PFSK-1 (cell line): ENCODE results near the gene NCOA3.

Experiments
- FOXP2 ChIP-seq: optimal IDR thresholded peaks from 2 replicates; pipeline ENCODE3; 2011; ENCODE audit warnings: borderline replicate concordance, control low read depth, inconsistent platforms; ENCODE audit not compliant: insufficient read depth; ENCODE audit errors: extremely low read length, extremely low read depth
- POLR2AphosphoS5 ChIP-seq: IDR thresholded peaks from 2 replicates; pipeline ENCODE4 v1.6.1; 2012; ENCODE audit warnings: low read depth, mild to moderate bottlenecking, control low read depth, low read length, moderate library complexity
- SIN3A ChIP-seq: IDR thresholded peaks from 2 replicates; pipeline ENCODE4 v1.6.1; 2012; ENCODE audit warnings: mild to moderate bottlenecking, low read length, moderate library complexity, borderline replicate concordance; ENCODE audit not compliant: insufficient read depth
- TAF1 ChIP-seq: IDR thresholded peaks from 2 replicates; pipeline ENCODE4 v1.6.1; 2012; ENCODE audit warnings: low read length, control low read depth, borderline replicate concordance; ENCODE audit not compliant: insufficient read depth
- TF ChIP-seq, protein P1 (sequence below), 2 experiments: IDR thresholded peaks; 2 replicates each; pipeline versions ENCODE4 v1.6.1 to v1.8.0; 2011 to 2012; ENCODE audit warnings: low read depth in 2 of 2, low read length in 2 of 2, control low read depth in 1 of 2, inconsistent platforms in 1 of 2, mild to moderate bottlenecking in 1 of 2, moderate library complexity in 1 of 2; ENCODE audit not compliant: insufficient read depth in 1 of 2

Gene NCOA3

DNA sequence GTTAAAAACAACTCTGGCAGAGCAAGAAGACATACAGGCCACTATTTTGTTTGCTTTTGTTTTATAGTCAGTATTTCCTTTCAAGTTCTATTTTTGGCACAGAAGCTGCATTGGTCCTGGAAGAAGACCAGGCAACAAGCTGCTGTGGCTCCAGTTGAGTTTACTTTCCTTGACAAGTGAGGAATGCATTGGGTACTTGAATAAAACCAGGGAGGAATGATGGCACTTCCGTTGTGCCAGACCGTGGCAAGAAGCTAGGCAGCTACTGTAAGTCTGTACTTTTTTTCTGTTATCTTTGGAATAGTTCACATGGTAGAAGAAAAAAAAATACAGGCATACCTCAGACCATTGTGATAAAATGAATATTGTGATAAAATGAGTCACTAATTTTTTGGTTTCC, 66.3 kb downstream of the NCOA3 start:
- TF ChIP-seq, protein P1, sequence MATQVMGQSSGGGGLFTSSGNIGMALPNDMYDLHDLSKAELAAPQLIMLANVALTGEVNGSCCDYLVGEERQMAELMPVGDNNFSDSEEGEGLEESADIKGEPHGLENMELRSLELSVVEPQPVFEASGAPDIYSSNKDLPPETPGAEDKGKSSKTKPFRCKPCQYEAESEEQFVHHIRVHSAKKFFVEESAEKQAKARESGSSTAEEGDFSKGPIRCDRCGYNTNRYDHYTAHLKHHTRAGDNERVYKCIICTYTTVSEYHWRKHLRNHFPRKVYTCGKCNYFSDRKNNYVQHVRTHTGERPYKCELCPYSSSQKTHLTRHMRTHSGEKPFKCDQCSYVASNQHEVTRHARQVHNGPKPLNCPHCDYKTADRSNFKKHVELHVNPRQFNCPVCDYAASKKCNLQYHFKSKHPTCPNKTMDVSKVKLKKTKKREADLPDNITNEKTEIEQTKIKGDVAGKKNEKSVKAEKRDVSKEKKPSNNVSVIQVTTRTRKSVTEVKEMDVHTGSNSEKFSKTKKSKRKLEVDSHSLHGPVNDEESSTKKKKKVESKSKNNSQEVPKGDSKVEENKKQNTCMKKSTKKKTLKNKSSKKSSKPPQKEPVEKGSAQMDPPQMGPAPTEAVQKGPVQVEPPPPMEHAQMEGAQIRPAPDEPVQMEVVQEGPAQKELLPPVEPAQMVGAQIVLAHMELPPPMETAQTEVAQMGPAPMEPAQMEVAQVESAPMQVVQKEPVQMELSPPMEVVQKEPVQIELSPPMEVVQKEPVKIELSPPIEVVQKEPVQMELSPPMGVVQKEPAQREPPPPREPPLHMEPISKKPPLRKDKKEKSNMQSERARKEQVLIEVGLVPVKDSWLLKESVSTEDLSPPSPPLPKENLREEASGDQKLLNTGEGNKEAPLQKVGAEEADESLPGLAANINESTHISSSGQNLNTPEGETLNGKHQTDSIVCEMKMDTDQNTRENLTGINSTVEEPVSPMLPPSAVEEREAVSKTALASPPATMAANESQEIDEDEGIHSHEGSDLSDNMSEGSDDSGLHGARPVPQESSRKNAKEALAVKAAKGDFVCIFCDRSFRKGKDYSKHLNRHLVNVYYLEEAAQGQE (IDR thresholded peaks at IDR 0.05; ENCODE audit: insufficient read depth in 1 of 2, low read depth in 2 of 2, low read length in 2 of 2): no peak
- TF ChIP-seq SIN3A (no peak), POLR2AphosphoS5 (no peak), TAF1 (no peak), FOXP2 (no peak)

DNA sequence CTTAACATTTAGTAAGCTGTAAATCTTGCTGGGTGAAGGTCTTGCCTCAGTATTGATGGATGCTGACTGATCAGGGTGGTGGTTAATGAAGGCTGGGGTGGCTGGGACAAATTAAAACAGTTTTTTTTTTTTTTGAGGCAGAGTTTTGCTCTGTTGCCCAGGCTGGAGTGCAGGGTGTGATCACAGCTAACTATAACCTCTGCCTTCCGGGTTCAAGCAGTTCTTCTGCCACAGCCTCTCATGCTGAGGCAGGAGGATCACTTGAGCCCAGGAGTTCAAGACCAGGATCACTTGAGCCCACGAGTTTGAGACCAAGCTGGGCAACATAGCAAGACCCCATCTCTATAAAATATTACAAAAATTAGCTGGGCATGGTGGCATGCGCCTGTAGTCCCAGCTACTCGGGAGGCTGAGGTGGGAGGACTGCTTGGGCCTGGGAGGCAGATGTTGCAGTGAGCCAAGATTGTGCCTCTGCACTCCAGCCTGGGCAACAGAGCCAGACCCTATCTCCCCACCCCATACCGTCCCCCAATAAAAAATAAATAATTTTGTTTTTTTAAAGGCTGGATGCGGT, 67.2 kb downstream of the NCOA3 start:
- TF ChIP-seq, protein P1 (IDR thresholded peaks at IDR 0.05; ENCODE audit: insufficient read depth in 1 of 2, low read depth in 2 of 2, low read length in 2 of 2): no peak
- TF ChIP-seq POLR2AphosphoS5: no peak
- TF ChIP-seq TAF1: no peak
- no peak for TF ChIP-seq FOXP2
- TF ChIP-seq SIN3A: no peak

DNA sequence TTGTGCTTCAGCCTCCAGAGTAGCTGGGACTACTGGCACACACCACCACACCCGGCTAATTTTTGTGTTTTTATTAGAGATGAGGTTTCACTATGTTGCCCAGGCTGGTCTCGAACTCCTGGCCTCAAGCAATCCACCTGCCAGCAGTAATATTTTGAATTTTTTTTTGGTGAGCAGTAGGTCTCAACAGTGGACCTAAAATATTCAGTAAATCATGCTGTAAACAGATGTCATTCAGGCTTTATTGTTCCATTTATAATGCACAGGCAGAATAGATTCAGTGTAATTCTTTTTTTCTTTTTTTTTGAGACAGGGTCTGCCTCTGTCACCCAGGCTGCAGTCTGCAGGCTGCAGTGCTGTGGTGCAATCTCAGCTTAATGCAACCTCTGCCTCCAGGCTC, 69.7 kb downstream of the NCOA3 start:
- TF ChIP-seq POLR2AphosphoS5: no peak
- no peak for TF ChIP-seq FOXP2
- TF ChIP-seq, protein P1 (IDR thresholded peaks at IDR 0.05; ENCODE audit: insufficient read depth in 1 of 2, low read depth in 2 of 2, low read length in 2 of 2): no peak
- no peak for TF ChIP-seq SIN3A
- no peak for TF ChIP-seq TAF1

DNA sequence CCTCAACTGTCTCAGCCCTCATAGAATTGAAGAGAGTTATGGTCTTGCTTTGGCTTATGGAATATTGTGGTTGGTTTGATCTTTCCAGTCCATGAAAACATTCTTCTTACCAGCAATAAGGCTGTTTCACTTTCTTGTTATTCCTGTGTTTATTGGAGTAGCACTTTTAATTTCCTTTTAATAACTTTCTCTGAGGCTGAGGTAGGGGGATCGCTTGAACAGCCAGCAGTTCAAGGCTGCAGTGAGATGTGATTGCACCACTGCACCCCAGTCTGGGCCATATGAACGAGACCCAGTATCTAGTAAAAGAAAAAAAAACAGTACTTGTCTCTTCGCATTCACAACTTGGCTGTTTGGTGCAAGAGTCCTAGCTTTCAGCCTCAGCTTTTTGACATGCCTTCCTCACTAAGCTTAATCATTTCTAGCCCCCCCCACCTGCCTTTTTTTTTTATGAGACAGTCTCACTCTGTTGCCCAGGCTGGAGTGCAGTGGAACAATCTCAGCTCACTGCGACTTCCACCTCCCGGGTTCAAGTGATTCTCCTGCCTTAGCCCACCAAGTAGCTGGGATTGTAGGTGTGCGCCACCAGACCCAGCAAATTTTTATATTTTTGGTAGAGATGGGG, 70.5 kb downstream of the NCOA3 start:
- TF ChIP-seq, protein P1 (IDR thresholded peaks at IDR 0.05; ENCODE audit: insufficient read depth in 1 of 2, low read depth in 2 of 2, low read length in 2 of 2): no peak
- TF ChIP-seq FOXP2: no peak
- no peak for TF ChIP-seq SIN3A
- no peak for TF ChIP-seq POLR2AphosphoS5
